ENCODE results near the gene R3HDM2.

Gene R3HDM2

GRCh38 chr12:57266681-57267080 is 164.2 kb downstream of the R3HDM2 start:
- no peak for DNase-seq (ENCODE audit: low read depth)

- DNase-seq (ENCODE audit: low read depth) = no peak
These were observed 167.7 kb downstream of the R3HDM2 start for GRCh38 chr12:57263096-57263495.

GRCh38 chr12:57262126-57262822 is 168.6 kb downstream of the R3HDM2 start:
- DNase-seq (ENCODE audit: low read depth) = no peak

- no peak for DNase-seq (ENCODE audit: low read depth)
These were observed 169.4 kb downstream of the R3HDM2 start for GRCh38 chr12:57261428-57261865.

GRCh38 chr12:57260366-57260765 is 170.5 kb downstream of the R3HDM2 start:
- DNase-seq (ENCODE audit: low read depth) = no peak

- no peak for DNase-seq (ENCODE audit: low read depth)
These were observed 171.6 kb downstream of the R3HDM2 start for GRCh38 chr12:57258977-57259970.

- no peak for DNase-seq (ENCODE audit: low read depth)
These were observed 174.9 kb downstream of the R3HDM2 start for GRCh38 chr12:57255916-57256315.

GRCh38 chr12:57254506-57255280 is 176.2 kb downstream of the R3HDM2 start:
- DNase-seq (ENCODE audit: low read depth) = no peak

GRCh38 chr12:57250956-57251355 is 179.9 kb downstream of the R3HDM2 start, which contains the start of gene STAC3:
STAC3 (minus strand) TSS chr12:57251187; CDS start chr12:57249636, 1,551 bp downstream.
- DNase-seq (ENCODE audit: low read depth) = no peak

- no peak for DNase-seq (ENCODE audit: low read depth)
These were observed 180.3 kb downstream of the R3HDM2 start for GRCh38 chr12:57250541-57250940.

- DNase-seq (ENCODE audit: low read depth) = no peak
These were observed 181.7 kb downstream of the R3HDM2 start for GRCh38 chr12:57248934-57249742.

- DNase-seq (ENCODE audit: low read depth) = no peak
These were observed 183.8 kb downstream of the R3HDM2 start for GRCh38 chr12:57247041-57247440.

- no peak for DNase-seq (ENCODE audit: low read depth)
These were observed 186.5 kb downstream of the R3HDM2 start for GRCh38 chr12:57244312-57244696.

- peak; percentile 77 for DNase-seq (ENCODE audit: low read depth)
These were observed 187.1 kb downstream of the R3HDM2 start for GRCh38 chr12:57243521-57244311.

- DNase-seq (ENCODE audit: low read depth) = peak; percentile 66
These were observed 188.0 kb downstream of the R3HDM2 start for GRCh38 chr12:57242691-57243454.

- no peak for DNase-seq (ENCODE audit: low read depth)
These were observed 188.5 kb downstream of the R3HDM2 start for GRCh38 chr12:57242329-57242690.

- no peak for DNase-seq (ENCODE audit: low read depth)
These were observed 189.2 kb downstream of the R3HDM2 start for GRCh38 chr12:57241402-57242310.

- DNase-seq (ENCODE audit: low read depth) = peak; percentile 59
These were observed 189.9 kb downstream of the R3HDM2 start for GRCh38 chr12:57240926-57241401.
